Endometrial microvascular endothelial cells (primary cell): ENCODE measurements around the gene TP73. TPM values are rescaled to one million over a fixed set of nuclear protein-coding genes. Genes with fewer than 3 reads are reported as not detected.

Experiments
- in situ Hi-C: cut with HindIII; loops from 2 replicates; pipeline ENCODE4 v1.10.0; 2017; ENCODE audit warnings: low sequenced_read_pairs, low pct_unique_long_range_greater_than_20kb; ENCODE audit errors: inconsistent ontology term
- total RNA-seq: library from RNA; depleted of rRNA; stranded (reverse); fragments of >200 nt; gene quantifications from one replicate; pipeline ENCODE4 v1.2.3, GENCODE V29; 2015; ENCODE audit errors: inconsistent ontology term

The TP73 gene
- total RNA-seq, 1 donor from 2014 or later, result not detected

GRCh38 chr1:3678361-3679097 lies 26.2 kb downstream of the TP73 start:
- in situ Hi-C loops, result no loop called here

DNA sequence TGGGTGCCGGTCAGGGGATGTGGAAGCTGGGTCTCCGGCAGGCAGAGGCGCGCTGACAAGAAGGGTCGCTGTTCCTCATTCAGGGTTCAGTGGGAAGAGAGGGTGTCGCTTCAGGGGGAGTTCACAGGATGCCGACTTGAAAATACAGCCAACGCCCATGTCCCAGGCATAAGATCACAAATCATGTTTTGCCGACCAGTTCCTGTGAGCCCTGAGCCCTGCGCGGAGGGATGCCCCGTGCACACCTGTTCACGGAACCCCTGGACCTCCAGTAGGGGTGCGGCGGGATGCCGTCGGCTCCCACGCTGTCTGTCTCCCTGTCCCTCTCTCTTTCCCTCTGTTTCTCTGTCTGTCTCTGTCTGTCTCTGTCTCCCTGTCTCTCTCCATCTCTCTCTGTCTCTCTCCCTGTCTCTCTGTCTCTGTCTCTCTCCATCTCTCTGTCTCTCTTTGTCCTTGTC lies 26.8 kb downstream of the TP73 start:
- in situ Hi-C loops, result no loop called here

- in situ Hi-C loops, result no loop called here
These were observed 27.6 kb downstream of the TP73 start for GRCh38 chr1:3679799-3680453.

DNA sequence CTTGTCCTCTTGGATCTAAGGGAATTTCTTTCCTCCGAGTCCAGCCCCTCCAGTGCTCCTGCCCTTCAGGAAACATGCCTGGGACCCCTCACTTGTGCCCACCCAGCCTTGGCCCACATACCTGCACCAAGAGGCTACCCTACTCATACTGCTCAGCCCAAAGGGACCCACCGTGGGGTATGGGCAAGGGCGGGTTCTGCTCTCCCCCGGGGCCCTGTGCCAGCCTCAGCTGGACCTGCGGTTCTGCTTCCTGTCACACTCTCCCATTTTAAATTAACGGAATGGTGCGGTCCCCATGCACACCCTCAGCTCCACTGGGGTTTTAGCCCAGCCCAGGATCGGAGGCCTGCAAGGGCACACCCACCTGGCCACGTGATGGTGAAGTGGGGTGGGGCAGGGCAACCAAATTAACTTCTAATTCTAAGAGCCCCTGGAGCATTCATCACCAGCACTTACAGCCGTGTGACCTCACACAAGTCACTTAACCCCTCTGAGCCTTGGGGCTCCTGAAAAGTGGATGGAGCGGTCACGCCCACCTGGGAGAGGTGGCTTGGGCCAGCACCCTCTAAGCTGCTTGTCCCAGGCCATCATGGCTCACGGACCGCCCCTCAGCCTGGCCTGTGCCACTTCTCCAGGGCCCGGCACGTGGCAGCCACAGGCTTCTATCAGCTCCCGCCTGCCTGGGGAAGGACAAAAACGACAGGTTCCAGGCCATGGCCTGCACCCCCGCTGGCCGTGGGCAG lies 28.3 kb downstream of the TP73 start:
- in situ Hi-C loops, result no loop called here

DNA sequence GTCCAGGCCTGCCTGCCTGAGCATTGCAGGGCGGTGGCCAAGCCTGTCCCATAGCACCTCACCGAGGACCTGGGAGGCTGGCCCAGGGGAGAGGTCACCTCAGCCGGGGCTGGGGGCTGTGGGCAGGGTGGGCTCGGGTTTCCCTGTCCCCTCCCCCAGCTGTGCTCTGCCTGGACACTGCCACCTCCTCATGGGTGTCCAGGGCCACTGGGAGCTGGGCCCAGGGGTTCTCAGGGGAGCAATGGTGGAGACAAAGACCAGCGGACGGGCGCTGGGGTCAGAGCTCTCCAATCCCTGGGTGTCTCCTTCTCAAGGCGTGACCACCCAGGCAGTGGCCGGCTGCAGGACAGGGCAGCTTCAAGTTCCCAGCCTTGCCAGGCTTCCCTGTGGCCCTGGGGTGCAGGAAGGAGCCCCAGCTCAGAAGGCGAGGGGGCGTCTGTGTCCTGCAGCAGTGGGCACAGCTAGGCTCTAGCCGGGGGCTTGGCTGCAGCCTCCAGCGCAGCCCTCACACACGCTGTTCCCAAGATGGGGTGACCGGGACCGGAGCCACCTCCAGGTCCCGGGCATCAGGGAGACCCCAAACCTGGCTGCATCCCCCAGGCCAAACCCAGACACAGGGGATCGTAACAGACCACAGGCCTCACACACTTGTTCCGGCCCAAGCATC lies 29.0 kb downstream of the TP73 start:
- in situ Hi-C loops, result no loop called here

DNA sequence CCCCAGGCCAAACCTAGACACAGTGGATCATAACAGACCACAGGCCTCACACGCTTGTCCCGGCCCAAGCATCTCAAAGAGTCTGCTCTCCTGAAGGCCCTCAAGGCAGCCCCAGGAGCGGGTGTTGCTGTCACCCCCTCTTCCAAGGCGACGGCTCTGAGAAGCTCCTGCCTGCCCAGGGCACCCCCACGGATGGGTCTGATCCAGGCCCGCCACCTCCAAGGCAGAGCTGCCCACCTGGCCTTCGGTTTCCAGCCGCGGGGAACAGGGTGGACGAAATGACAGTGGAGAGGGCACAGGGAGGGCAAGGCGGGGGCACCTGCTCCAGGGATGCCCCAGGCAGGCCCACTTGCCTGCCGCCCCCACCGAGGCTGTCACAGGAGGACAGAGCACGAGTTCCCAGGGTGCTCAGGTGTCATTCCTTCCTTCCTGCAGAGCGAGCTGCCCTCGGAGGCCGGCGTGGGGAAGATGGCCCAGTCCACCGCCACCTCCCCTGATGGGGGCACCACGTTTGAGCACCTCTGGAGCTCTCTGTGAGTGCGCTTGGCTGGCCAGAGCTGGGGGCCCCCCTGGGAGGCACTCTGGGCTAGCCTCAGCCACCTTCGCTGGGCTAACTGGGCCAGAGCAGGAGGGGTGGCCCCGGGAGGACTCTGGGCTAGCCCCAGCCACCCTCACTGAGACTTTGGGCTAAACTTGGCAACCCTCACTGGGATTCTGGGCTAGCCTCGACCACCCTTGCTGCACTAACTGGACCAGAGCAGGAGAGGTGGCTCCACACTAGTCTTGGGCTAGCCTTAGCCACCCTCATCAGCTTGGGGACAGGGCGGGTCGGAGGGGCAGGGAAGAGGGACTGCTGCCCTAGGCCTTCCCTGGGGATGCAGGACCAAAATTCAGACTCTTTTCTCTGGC lies 29.8 kb downstream of the TP73 start:
- in situ Hi-C loops, result no loop called here

DNA sequence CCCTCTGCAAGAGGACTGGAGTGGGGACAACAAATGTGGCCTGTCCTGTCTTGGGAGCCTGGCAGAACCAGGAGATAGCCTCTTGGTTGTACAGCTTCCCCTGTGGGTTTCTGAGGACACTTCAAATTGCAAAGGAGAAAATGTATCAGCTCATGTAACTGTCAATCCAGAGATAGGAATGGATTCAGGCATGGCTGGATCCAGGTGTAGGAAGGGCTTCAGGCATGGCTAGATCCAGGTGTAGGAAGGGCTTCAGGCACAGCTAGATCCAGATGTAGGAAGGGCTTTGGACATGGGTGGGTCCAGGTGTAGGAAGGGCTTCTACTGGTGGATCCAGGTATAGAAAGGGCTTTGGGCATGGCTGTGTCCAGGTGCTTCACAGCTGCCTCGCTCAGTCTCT lies 30.9 kb downstream of the TP73 start:
- in situ Hi-C loops, result no loop called here

GRCh38 chr1:3683992-3684391 lies 31.7 kb downstream of the TP73 start:
- in situ Hi-C loops, result no loop called here

GRCh38 chr1:3685222-3685621 lies 32.9 kb downstream of the TP73 start:
- in situ Hi-C loops, result no loop called here

GRCh38 chr1:3685906-3686305 lies 33.6 kb downstream of the TP73 start:
- in situ Hi-C loops, result no loop called here

GRCh38 chr1:3687504-3687903 lies 35.2 kb downstream of the TP73 start:
- in situ Hi-C loops, result no loop called here

- in situ Hi-C loops, result no loop called here
These were observed 36.2 kb downstream of the TP73 start for GRCh38 chr1:3688356-3689137.

DNA sequence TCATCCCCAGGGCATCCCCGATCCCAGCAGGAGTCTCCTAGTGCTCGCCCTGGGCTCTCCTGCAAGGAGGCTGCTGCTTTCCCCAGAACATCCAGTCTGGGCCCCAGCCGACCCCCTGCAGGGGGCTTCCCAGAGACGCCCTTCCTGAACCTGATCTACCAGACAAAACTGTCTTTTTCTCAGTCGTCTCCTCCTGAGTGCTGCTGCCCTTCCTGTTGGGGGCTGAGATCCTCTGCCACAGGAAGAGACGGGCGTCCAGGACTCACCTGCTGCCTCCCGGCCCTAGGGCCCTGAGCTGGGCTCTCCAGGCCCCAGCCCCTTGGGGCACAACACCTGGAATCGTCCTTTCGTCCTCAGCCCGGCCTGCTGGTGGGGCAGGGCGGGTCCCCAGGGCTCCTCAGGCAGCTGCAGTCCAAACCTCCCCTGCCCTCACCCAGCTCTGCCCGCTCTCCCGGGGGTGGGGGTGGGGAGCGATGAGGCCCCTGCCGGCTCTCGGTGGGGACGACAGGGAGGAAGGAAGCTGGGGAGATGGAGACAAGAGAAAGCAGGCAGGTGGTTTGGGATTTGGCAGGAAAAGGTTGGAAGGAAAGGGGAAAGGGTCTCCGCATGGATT lies 36.9 kb downstream of the TP73 start:
- in situ Hi-C loops, result no loop called here

GRCh38 chr1:3690282-3691065 lies 38.2 kb downstream of the TP73 start:
- in situ Hi-C loops, result no loop called here

GRCh38 chr1:3691421-3692204 lies 39.3 kb downstream of the TP73 start:
- in situ Hi-C loops, result no loop called here

GRCh38 chr1:3692598-3692997 lies 40.3 kb downstream of the TP73 start:
- in situ Hi-C loops, result no loop called here
